Stimulated activated naive CD8-positive, alpha-beta T cell treated with anti-CD3 and anti-CD28 coated beads, Interleukin-15, Interleukin-2, amounts not matched to agents 100 U/mL and 50 U/mL, for 24 hours (primary cell): ENCODE measurements around the gene TKFC.

Experiments
- ATAC-seq: fragments of 150-1000 bp; cut with Tn5 transposase; one replicate; pipeline ENCODE4 v1.10.0; 2021
- DNase-seq: peaks from one replicate; pipeline ENCODE4 v3.0.0; 2021

The TKFC gene

DNA sequence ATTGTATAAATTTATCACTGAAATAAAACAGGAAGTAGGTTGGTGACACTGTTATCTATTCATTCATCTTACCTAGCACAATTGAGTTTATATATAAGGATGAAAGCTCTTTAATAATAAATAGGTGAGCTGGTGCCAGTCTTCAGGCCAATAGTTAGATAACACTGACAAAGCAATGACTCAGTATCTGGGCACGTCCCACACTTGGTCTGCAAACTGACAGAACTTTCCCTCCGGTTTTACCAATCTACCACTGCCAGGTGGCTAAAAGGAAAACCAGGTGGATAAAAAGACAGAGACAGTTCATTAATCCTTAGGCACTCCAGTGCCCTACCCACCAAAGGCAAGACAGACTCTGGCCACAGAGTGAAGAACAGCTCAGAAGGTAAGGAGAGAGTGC lies 17.8 kb upstream of the TKFC start:
- no peak for ATAC-seq
- DNase-seq = no peak

GRCh38 chr11:61325649-61326414 lies 7.2 kb upstream of the TKFC start:
- DNase-seq = no peak
- no peak for ATAC-seq

DNA sequence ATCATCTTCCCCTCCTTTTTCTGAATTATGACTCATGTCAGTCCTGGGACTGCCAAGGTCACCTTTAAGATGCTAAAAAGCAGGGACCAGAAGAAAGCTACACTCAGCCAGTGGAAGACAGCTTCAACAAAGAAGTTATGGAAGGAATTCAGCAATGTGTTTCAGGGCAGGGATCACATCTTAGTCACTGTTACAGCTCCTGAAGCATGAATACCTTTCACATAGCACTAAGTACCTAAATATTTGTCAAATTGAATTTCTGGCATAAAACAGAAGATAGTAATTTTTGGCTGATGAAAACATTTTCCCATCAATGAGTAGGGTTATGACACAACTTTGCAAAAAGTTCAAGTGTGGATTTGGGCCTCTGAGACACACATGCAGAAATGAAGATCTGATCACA lies 5.4 kb upstream of the TKFC start:
- ATAC-seq = no peak
- no peak for DNase-seq

DNA sequence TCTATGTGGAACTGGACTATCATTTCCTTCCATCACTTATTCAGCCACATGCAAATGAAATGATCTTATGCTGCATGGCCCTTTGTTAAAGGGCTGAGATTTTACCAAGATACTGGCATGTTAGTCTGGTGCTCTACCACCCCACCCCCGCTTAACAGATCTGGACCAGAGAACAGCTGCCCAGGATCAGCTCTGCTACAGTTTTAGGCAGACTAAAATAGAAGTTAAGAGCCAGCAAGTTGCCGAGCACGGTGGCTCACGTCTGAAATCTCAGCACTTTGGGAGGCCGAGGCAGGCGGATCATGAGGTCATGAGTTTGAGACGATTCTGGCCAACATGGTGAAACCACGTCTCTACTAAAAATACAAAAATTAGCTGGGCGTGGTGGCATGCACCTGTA lies 4.7 kb upstream of the TKFC start:
- ATAC-seq (no peak), DNase-seq (no peak)

DNA sequence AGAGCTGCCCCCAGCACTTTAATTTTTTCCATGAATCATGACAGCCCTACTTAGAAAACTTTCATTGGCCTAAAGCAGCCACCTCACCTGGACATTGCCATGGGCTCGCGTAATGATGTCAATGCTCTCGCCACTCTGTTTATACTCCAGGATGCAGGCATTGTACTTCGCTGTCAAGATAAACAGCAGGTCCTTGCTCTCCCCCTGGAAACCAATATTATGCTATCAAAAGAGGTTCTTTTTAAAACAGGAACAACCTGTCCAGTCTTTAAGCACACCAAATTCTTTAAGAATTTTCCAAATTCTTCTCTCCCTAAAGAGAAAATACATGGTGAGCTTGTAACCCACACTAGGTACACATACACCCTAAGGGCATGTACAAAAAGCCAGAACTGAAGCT lies 3.2 kb upstream of the TKFC start:
- ATAC-seq (no peak), DNase-seq (no peak)

DNA sequence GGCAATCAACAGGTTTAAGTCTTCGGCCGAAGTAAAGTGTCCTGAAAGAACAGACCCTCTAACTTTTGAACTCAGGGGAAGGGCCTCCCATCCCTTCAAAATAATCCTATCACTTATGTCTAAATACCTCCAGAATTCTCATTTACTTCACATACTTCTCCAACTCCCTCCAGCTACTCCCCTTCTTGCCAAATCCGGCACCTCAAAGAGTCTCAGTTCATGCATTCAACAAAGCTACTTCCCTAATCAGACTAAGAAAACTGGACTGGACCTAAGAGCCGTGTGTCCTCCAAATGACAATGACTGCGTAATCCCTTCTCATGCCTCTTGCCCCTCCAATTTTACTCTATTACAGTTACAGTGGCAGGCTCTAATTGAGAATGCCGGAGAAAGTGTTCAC lies 1.4 kb upstream of the TKFC start:
- no peak for DNase-seq

GRCh38 chr11:61332281-61332796 lies 689 bp upstream of the TKFC start:
- DNase-seq = peak; percentile 27
- ATAC-seq = no peak

More for the DNA sequence above, 1.4 kb upstream of the TKFC start:
- no peak for ATAC-seq

DNA sequence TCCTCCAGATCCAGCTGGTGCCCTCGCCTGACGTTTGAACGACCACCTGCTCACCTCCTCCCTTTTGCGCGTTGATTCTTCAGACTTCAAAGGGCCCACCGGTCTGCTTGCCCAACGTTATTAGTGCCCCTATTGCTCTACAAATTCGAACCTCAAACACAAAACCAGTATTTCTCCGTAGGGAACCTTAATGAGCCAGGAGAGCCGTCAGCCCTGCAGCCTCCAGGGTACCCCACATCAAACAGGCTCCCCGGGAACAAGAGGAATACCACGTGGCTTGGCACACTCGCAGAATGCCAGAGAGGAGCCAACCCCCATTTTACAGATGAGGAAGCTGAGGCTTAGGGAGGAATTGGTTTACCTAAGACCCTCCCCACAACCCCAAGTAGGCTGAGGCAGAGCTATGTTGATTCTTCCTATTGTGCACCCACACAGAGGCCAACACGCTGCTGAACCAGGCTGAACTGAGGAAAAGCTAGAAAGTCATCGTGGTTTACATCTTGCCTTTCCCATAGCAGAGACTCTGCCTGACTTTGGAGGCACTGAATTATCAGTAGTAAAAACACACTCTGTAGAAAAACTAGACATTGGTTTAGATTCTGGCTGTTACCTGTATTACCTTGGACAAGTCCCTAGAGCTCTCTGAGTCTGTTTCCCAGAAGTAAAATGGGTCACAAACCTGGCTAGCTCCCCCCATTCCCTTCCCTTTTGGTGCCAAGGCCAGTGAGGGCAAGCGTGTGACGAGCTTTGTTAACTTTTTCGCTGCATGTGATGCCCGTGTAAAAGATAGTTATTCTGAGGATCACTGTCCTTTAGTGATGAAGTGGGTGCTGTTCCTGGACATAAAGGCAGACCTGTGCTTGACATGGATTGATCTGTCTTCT lies 764 bp downstream of the TKFC start:
- DNase-seq = peak; percentile 29
- no peak for ATAC-seq

- ATAC-seq = no peak
Measured at GRCh38 chr11:61334434-61335354, 1.7 kb downstream of the TKFC start.

DNA sequence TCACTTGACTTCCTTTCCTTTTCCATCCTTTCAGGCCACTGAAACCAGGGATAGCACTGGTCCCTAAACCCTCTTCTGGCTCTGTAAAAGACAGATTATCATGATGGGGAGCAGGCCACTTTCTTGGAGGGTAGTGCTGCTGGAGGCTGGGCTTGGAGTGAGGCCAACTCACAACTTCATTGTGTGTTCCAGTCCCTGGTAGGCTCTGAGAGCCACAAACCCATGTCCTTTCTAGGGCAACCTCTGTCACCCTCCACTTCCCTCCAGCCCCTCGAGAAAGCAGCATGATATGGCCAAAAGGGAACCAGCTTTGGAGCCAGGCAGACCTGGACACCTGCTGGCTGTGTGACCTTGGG lies 2.3 kb downstream of the TKFC start:
- ATAC-seq (no peak), DNase-seq (no peak)

More at GRCh38 chr11:61334434-61335354, 1.7 kb downstream of the TKFC start:
- DNase-seq = peak; percentile 17

DNA sequence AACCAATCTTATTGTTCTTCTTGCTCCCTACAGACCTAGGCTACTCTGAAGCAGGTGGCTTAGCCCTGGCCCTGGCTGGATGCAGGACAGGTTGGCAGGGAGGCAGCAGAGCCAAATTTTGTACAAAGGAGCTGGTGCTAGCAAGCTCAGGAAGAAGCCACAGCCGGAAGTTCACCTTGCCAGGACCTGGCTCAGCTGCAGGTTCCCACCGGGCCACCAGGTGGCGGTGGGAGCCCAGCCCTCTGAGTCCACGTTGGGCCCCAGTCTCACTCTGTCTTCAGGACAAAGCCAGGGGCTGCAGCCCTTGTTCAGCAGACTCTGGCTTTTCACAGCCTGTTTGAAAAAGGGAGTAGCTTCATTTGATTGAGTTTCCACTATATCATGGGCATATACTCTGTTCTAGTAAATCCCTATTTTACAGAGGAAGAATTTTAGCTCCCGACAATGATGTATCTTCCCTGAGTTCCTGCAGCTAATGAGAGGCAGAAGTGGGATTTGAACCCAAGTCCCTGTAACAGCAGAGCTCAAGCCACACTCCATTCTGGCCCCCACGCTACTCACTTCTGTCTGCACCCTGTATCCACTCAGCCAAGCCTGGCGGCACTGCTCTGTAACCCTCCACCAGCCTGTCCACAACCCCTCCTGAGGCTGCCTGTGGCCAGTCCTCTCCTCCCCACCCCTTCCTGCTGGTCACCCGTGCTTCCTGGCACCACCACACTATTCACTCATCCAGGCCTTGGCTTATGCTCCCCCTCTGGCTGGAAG lies 3.3 kb downstream of the TKFC start:
- peak; percentile 86 for DNase-seq

GRCh38 chr11:61337706-61338470 lies 4.9 kb downstream of the TKFC start:
- ATAC-seq = no peak

More for the DNA sequence above, 3.3 kb downstream of the TKFC start:
- peak; percentile 67 for ATAC-seq

GRCh38 chr11:61338783-61339489 lies 5.9 kb downstream of the TKFC start:
- ATAC-seq = no peak
- DNase-seq = no peak

More at GRCh38 chr11:61337706-61338470, 4.9 kb downstream of the TKFC start:
- no peak for DNase-seq

- no peak for DNase-seq
- no peak for ATAC-seq
Measured at GRCh38 chr11:61339490-61339878, 6.5 kb downstream of the TKFC start.

- no peak for DNase-seq
- no peak for ATAC-seq
Measured at GRCh38 chr11:61340979-61341378, 8.0 kb downstream of the TKFC start.

DNA sequence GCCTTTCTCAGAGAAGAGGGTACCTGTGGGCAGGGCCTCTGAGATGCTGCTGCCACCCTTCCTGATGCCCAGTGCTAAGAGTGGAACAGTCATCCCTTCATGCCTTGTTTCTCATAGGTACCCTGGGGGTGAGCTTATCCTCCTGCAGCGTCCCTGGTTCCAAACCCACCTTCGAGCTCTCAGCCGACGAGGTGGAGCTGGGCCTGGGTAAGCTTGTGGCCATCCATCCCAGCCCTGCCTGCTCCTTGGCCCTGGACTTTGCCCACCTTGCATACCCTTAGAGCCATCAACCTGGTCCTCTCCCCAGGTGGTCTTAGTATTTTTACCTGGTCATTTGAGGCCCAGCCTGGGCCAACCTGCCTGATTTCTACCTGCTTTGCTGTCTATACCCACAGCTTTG lies 8.7 kb downstream of the TKFC start:
- ATAC-seq (no peak), DNase-seq (no peak)

DNA sequence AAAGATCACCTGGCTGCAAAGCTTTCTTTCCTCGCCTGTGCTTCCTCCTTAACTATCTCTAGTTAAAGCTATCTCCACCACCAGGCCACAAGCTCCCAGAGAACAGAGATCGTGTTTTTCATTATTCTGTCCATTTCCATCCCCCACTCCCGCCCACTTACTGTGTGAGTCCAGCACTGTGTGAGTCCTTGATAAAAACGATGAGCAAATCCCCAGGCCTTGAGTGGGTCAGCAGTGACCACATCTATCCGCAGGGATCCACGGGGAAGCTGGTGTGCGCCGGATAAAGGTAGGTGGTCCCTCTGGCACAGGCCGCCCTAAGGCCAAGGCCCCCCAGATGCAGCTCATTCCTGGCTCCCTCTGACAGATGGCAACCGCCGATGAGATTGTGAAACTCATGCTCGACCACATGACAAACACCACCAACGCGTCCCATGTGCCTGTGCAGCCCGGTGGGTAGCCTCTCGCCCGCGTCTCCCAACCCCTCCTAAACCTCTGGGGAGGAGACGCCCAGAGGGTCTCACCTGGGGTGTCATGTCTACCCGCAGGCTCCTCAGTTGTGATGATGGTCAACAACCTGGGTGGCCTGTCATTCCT lies 9.3 kb downstream of the TKFC start:
- no peak for ATAC-seq
- no peak for DNase-seq

- DNase-seq (no peak), ATAC-seq (no peak)
Measured at GRCh38 chr11:61343792-61344745, 11.0 kb downstream of the TKFC start.
